ENCODE results near the gene GTF2IRD1. TPM values are rescaled to one million over a fixed set of nuclear protein-coding genes. Genes with fewer than 3 reads are reported as not detected.

GTF2IRD1 gene
- total and polyA plus RNA-seq, 2 of the 13 experiments (the other 11 are each of a cell fraction or from before 2014, with no cell fraction given): 16.5 to 26.7 TPM

DNA sequence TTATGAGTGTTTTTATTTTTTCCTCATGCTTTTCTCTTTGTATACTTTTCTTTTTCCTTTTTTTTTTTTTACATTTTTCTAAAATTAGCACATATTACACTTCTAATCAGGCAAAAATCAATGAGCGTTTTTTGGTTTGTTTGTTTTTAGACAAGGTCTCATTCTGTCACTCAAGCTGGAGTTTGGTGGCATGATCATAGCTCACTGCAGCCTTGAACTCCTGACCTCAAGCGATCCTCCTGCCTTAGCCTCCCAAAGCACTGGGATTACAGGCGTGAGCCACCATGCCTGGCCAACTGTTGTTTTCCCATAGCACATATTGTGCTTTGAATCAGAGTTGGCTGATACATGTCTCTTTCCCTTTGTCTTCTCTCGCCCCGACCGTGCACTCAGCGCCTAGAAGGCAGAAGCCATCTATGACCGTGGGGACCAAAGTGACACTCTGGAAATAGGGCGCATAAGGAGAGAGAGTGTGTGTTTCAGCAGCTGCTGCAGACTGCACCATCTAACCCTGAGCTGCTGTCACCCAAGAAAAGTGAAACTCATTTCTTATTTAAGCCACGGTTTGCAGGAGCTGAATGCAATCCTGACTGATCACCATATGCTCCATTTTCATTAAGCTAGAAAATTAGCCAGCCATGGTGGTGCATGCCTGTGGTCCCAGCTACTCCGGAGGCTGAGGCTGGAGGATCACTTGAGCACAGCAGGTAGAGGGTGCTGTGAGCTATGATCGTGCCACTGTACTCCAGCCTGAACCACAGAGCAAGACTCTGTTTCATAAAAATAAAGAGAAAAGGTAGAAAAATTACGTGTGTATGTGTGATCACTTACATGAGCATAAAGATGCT lies 162.5 kb downstream of the GTF2IRD1 start (continued):
- TF ChIP-seq, protein P1, sequence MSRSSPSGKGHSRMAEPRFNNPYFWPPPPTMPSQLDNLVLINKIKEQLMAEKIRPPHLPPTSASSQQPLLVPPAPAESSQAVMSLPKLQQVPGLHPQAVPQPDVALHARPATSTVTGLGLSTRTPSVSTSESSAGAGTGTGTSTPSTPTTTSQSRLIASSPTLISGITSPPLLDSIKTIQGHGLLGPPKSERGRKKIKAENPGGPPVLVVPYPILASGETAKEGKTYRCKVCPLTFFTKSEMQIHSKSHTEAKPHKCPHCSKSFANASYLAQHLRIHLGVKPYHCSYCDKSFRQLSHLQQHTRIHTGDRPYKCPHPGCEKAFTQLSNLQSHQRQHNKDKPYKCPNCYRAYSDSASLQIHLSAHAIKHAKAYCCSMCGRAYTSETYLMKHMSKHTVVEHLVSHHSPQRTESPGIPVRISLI (CRISPR knock-in tag; IDR thresholded peaks at IDR 0.05; ENCODE audit: borderline replicate concordance): 0 out of 2 replicates have a peak, but pooled peaks have one; percentile 45
- TF ChIP-seq SNRNP70 (IDR thresholded peaks at IDR 0.05; ENCODE audit: low read depth, low read length) (no peak), MBNL3 (CRISPR knock-in tag; conservative IDR thresholded peaks at IDR 0.05) (no peak), SAP130 (CRISPR knock-in tag; IDR thresholded peaks at IDR 0.05; ENCODE audit: low read depth) (no peak), RAD21 (CRISPR knock-in tag; IDR thresholded peaks at IDR 0.05) (no peak), ZNF136 (CRISPR knock-in tag; IDR thresholded peaks at IDR 0.05; ENCODE audit: low read depth) (no peak), RXRB (CRISPR knock-in tag; IDR thresholded peaks at IDR 0.05; ENCODE audit: borderline replicate concordance) (peak; percentile 50; the same call in 1 of the 2 replicates), EZH2 (conservative IDR thresholded peaks at IDR 0.05; ENCODE audit: low read depth, low read length) (no peak), STAG1 (CRISPR knock-in tag; IDR thresholded peaks at IDR 0.05) (peak; percentile 22; the same call in 1 of the 2 replicates), HNF4A (CRISPR knock-in tag; IDR thresholded peaks at IDR 0.05) (peak; percentile 42), NRL (CRISPR knock-in tag; IDR thresholded peaks at IDR 0.05; ENCODE audit: borderline replicate concordance) (no peak), ZMYM4 (CRISPR knock-in tag; IDR thresholded peaks at IDR 0.05) (0 out of 2 replicates have a peak, but pooled peaks have one; percentile 50), ZNF460 (CRISPR knock-in tag; IDR thresholded peaks at IDR 0.05; ENCODE audit: borderline replicate concordance) (peak; percentile 95), RBFOX2 (IDR thresholded peaks at IDR 0.05; ENCODE audit: low read depth, low read length) (no peak)
- TF ChIP-seq, protein P2, sequence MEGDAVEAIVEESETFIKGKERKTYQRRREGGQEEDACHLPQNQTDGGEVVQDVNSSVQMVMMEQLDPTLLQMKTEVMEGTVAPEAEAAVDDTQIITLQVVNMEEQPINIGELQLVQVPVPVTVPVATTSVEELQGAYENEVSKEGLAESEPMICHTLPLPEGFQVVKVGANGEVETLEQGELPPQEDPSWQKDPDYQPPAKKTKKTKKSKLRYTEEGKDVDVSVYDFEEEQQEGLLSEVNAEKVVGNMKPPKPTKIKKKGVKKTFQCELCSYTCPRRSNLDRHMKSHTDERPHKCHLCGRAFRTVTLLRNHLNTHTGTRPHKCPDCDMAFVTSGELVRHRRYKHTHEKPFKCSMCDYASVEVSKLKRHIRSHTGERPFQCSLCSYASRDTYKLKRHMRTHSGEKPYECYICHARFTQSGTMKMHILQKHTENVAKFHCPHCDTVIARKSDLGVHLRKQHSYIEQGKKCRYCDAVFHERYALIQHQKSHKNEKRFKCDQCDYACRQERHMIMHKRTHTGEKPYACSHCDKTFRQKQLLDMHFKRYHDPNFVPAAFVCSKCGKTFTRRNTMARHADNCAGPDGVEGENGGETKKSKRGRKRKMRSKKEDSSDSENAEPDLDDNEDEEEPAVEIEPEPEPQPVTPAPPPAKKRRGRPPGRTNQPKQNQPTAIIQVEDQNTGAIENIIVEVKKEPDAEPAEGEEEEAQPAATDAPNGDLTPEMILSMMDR (CRISPR knock-in tag; IDR thresholded peaks at IDR 0.05): peak; percentile 33
- TF ChIP-seq, protein P3, sequence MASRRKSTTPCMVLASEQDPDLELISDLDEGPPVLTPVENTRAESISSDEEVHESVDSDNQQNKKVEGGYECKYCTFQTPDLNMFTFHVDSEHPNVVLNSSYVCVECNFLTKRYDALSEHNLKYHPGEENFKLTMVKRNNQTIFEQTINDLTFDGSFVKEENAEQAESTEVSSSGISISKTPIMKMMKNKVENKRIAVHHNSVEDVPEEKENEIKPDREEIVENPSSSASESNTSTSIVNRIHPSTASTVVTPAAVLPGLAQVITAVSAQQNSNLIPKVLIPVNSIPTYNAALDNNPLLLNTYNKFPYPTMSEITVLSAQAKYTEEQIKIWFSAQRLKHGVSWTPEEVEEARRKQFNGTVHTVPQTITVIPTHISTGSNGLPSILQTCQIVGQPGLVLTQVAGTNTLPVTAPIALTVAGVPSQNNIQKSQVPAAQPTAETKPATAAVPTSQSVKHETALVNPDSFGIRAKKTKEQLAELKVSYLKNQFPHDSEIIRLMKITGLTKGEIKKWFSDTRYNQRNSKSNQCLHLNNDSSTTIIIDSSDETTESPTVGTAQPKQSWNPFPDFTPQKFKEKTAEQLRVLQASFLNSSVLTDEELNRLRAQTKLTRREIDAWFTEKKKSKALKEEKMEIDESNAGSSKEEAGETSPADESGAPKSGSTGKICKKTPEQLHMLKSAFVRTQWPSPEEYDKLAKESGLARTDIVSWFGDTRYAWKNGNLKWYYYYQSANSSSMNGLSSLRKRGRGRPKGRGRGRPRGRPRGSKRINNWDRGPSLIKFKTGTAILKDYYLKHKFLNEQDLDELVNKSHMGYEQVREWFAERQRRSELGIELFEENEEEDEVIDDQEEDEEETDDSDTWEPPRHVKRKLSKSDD (CRISPR knock-in tag; IDR thresholded peaks at IDR 0.05; ENCODE audit: low read depth): no peak
- TF ChIP-seq, protein P4, sequence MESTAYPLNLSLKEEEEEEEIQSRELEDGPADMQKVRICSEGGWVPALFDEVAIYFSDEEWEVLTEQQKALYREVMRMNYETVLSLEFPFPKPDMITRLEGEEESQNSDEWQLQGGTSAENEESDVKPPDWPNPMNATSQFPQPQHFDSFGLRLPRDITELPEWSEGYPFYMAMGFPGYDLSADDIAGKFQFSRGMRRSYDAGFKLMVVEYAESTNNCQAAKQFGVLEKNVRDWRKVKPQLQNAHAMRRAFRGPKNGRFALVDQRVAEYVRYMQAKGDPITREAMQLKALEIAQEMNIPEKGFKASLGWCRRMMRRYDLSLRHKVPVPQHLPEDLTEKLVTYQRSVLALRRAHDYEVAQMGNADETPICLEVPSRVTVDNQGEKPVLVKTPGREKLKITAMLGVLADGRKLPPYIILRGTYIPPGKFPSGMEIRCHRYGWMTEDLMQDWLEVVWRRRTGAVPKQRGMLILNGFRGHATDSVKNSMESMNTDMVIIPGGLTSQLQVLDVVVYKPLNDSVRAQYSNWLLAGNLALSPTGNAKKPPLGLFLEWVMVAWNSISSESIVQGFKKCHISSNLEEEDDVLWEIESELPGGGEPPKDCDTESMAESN (CRISPR knock-in tag; conservative IDR thresholded peaks at IDR 0.05): no peak
- TF ChIP-seq, protein P5, sequence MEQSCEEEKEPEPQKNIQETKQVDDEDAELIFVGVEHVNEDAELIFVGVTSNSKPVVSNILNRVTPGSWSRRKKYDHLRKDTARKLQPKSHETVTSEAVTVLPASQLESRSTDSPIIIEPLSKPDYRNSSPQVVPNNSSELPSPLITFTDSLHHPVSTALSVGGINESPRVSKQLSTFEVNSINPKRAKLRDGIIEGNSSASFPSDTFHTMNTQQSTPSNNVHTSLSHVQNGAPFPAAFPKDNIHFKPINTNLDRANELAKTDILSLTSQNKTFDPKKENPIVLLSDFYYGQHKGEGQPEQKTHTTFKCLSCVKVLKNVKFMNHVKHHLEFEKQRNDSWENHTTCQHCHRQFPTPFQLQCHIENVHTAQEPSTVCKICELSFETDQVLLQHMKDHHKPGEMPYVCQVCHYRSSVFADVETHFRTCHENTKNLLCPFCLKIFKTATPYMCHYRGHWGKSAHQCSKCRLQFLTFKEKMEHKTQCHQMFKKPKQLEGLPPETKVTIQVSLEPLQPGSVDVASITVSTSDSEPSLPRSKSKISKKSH (CRISPR knock-in tag; IDR thresholded peaks at IDR 0.05; ENCODE audit: borderline replicate concordance): no peak
